GM19397 (cell line): ENCODE measurements around the gene EPHB2.

Experiments
- ATAC-seq: cut with Tn5 transposase; IDR thresholded peaks from one replicate; pipeline ENCODE4 v1.9.1; 2021; ENCODE audit warnings: mild to moderate bottlenecking, moderate library complexity; ENCODE audit not compliant: unreplicated experiment

Gene EPHB2

GRCh38 chr1:22852144-22852655 is 141.6 kb downstream of the EPHB2 start:
- no peak for ATAC-seq

- no peak for ATAC-seq
Measured at GRCh38 chr1:22853651-22854185, 143.1 kb downstream of the EPHB2 start.

- no peak for ATAC-seq
Measured at GRCh38 chr1:22854688-22855565, 144.3 kb downstream of the EPHB2 start.

DNA sequence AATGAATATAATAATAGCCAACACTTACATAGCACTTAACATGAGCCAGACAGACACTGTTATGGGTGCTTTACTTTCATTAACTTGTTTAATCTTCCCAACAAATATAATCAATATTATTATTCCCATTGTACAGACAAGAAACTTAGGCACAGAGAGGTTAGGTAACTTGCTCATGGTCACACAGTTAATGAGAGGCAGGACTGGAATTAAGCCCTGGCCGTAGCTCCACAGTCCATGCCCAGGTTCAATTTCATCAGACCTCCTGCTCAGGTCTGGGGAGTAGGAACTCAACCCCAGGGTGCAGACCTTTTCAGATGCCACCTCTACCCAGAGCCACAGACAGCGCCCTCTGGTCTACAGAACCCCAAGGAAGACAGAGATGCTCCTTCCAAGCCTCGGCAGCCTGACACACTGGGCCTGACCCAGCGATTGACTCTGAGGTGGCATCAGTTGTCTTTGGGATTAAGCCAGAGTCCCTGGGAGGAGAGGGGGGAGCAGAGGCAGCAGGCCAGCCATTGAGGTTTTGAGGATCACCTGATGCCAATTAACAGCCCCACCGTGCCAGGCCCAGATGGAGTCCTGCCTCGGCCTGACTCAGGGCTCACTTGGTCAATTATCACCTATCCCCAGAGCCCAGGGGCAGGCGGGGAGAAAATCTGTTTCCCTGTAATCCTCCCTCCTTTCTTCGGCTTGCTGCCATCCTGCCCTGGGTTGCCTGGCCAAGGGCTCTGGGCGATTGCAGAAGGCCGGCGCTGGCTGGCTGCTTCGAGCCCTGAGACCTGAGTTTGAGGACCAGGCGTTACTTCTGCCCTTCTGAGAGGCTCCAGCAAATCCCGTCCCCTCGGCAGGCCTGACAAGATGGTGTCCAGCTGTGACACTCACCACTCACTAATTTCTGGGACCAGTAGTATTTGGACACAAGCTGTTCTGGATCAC is 145.3 kb downstream of the EPHB2 start:
- no peak for ATAC-seq

GRCh38 chr1:22857661-22858060 is 147.0 kb downstream of the EPHB2 start:
- no peak for ATAC-seq

GRCh38 chr1:22860414-22860800 is 149.8 kb downstream of the EPHB2 start:
- ATAC-seq, result no peak

GRCh38 chr1:22860883-22861385 is 150.3 kb downstream of the EPHB2 start:
- no peak for ATAC-seq

- ATAC-seq, result no peak
Measured at GRCh38 chr1:22861764-22862440, 151.3 kb downstream of the EPHB2 start.

- ATAC-seq, result no peak
Measured at GRCh38 chr1:22862752-22863151, 152.1 kb downstream of the EPHB2 start.

DNA sequence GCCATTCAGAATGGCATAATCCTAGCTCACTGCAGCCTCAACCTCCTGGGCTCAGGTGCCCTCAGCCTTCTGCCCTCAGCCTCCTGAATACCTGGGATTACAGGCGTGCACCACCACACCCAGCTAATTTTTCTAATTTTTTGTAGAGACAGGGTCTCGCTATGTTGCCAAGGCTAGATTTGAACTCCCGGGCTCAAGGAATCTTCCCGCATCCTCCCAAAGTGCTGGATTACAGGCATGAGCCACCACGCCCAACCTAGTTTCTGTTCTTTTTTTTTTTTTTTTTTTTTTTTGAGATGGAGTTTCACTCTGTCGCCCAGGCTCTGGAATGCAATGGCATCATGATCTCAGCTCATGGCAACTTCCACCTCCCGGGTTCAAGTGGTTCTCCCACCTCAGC is 153.1 kb downstream of the EPHB2 start:
- no peak for ATAC-seq

- no peak for ATAC-seq
Measured at GRCh38 chr1:22864886-22865285, 154.2 kb downstream of the EPHB2 start.

GRCh38 chr1:22865736-22866135 is 155.1 kb downstream of the EPHB2 start:
- no peak for ATAC-seq

GRCh38 chr1:22866868-22867267 is 156.2 kb downstream of the EPHB2 start:
- no peak for ATAC-seq

DNA sequence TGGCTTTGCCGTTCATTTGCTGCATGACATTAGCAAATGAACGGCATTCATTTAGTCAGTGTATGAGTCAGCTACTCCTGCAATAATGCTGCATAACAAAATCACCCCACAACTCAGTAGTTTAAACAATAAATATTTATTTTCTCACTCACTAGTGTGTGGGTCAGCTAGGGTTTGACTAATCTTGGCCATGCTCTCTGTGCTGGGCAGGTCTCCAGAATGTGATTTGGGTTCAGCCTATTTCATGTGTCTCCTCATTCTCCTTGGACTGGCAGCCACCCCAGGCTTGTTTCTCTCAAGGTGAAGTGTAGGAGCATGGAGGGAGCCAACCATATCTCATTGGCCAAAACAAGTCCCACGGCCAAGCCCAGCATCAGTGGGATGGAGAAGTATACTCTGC is 157.7 kb downstream of the EPHB2 start:
- no peak for ATAC-seq

GRCh38 chr1:22869325-22869724 is 158.7 kb downstream of the EPHB2 start:
- ATAC-seq, result no peak

GRCh38 chr1:22870201-22870871 is 159.7 kb downstream of the EPHB2 start:
- ATAC-seq, result no peak

GRCh38 chr1:22872981-22873664 is 162.5 kb downstream of the EPHB2 start:
- no peak for ATAC-seq

- ATAC-seq, result no peak
Measured at GRCh38 chr1:22874785-22875184, 164.1 kb downstream of the EPHB2 start.

DNA sequence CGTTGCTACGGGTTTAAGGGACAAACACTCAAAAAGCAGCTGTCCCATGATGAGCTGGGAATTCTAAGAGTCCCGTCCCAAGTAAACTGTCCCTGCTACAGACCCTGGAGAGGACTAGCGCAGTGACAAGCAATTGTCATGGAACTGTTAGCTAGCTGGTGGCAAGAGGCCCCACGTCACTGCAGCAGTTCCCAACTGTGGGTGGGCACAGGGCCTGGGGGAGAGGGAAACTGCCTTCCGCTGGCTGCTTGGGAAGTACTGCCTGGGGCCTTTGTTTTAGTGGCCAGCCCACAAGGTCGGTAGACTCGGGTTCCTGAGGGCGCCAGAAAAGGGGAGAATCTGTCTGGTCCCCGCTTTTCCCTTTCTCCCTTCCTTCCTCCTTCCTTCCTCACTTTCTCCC is 164.6 kb downstream of the EPHB2 start:
- ATAC-seq, result no peak
